Right lobe of liver (tissue), 6 donors: ENCODE results near the gene VDR. TPM values are rescaled to one million over a fixed set of nuclear protein-coding genes. Genes with fewer than 3 reads are reported as not detected.

Experiments
- ATAC-seq, 4 donors: fragments of 200-7000 bp; cut with Tn5 transposase; one replicate each; pipeline ENCODE4 v1.9.1; 2020; ENCODE audit warnings: mild to moderate bottlenecking in 4 of 4, moderate library complexity in 4 of 4
- DNase-seq, 3 donors: peaks; one replicate each; pipeline ENCODE4 v3.0.0-alpha.2; 2020
- H3K27ac ChIP-seq, 3 donors: fragments of 200-600 bp; one replicate each; pipeline ENCODE4 v1.8.0; 2022
- H3K27me3 ChIP-seq, 2 donors: fragments of 200-600 bp; one replicate each; pipeline ENCODE4 v1.8.0; 2022
- H3K36me3 ChIP-seq, 4 donors: fragments of 200-600 bp; sonication (generic) in 1 of 4; one replicate each; pipeline versions ENCODE4 v1.5.1 to v1.8.0; 2017 to 2022; ENCODE audit warnings: control low read depth in 1 of 4
- H3K4me1 ChIP-seq, 4 donors: fragments of 200-600 bp; sonication (generic) in 1 of 4; one replicate each; pipeline versions ENCODE4 v1.5.1 to v1.8.0; 2017 to 2022; ENCODE audit warnings: control low read depth in 1 of 4
- H3K4me3 ChIP-seq, 3 donors: fragments of 200-600 bp; one replicate each; pipeline ENCODE4 v1.8.0; 2022
- H3K9me3 ChIP-seq, 4 donors: fragments of 200-600 bp; sonication (generic) in 1 of 4; one replicate each; pipeline versions ENCODE4 v1.5.1 to v1.8.0; 2017 to 2022; ENCODE audit warnings: control low read depth in 1 of 4
- CTCF ChIP-seq, 4 donors: fragments of 200-600 bp in 3 of 4; fragments of 450-650 bp in 1 of 4; IDR thresholded peaks; one replicate each; pipeline versions ENCODE4 v1.5.1 to v1.8.0; 2016 to 2022; ENCODE audit warnings: antibody characterized with exemption in 4 of 4, mild to moderate bottlenecking in 2 of 4
- POLR2A ChIP-seq: fragments of 450-650 bp; IDR thresholded peaks from one replicate; pipeline ENCODE4 v1.6.1; 2017; ENCODE audit warnings: antibody characterized with exemption, mild to moderate bottlenecking
- WGBS: methylation state at CpG from one replicate; pipeline ENCODE4 v1.1.6; 2018; ENCODE audit warnings: low coverage, low lambda C conversion rate; ENCODE audit not compliant: insufficient coverage; ENCODE audit errors: missing lambda C conversion rate; 5-methylcytosine and 5-hydroxymethylcytosine counted together
- intact Hi-C, 2 donors: fragments of 100-400 bp; cut with DNase I; formaldehyde crosslinking; loops; one replicate each; pipeline versions ENCODE4 v1.11.2 to v1.14.1; 2022
- total RNA-seq, 6 experiments: library from RNA; depleted of rRNA in 2 of 6; stranded (reverse); fragments of >200 nt in 2 of 6; fragmentation: NEBNext Ultra II Directional in 3 of 6; extraction: Animal tissue kit (Norgen Biotek cat#: 25700) in 3 of 6; gene quantifications; one replicate each; pipeline versions ENCODE4 v1.1.0 to v1.2.4, GENCODE V29; 2016 to 2023
- donor health status: DM: no; HTN: yes; CAD: no.
- donor health status: DM: no; HTN: no; CAD: no.
- donor health status: DM: no; HTN: no; CAD: no.
- donor health status: DM: no; HTN: yes; CAD: no.
- donor health status: DM: no; HTN: yes; CAD: no.

VDR gene
- total RNA-seq, 6 experiments from 2014 or later: 0.18 to 1.2 (median 0.39) TPM

GRCh38 chr12:47851303-47851952 lies 53.4 kb downstream of the VDR start:
- Histone ChIP-seq H3K27ac (peak overlapping the region in 2 of 3 donors; percentile 35 to 67), H3K4me1 (peaks cover 0 to 46% (median 9%) of the 10 kb centered on the region in 4 donors), H3K27me3 (no peaks in the 10 kb centered on the region), H3K36me3 (no peaks in the 10 kb centered on the region), H3K4me3 (no peak overlapping the region), H3K9me3 (no peaks in the 10 kb centered on the region)
- DNase-seq: no peak
- ATAC-seq: no peak
- no peak for TF ChIP-seq CTCF (IDR thresholded peaks at IDR 0.05)
- TF ChIP-seq POLR2A: no peak
- intact Hi-C loops: no loop called here
- 0% methylated on average over 1 of the region's 3 CpGs for WGBS

- ATAC-seq: peak; percentile 52 to 67 (median 60)
- no peaks in the 10 kb centered on the region for H3K9me3 ChIP-seq
- no peaks in the 10 kb centered on the region for H3K27me3 ChIP-seq
- TF ChIP-seq CTCF (IDR thresholded peaks at IDR 0.05) (no peak), POLR2A (no peak)
- H3K27ac ChIP-seq: no peak overlapping the region
- H3K36me3 ChIP-seq: no peaks in the 10 kb centered on the region
- intact Hi-C loops: no loop called here
- H3K4me3 ChIP-seq: no peak overlapping the region
- H3K4me1 ChIP-seq: peaks cover 0 to 38% (median 9%) of the 10 kb centered on the region in 4 donors
- peak in 1 of 3 donors; percentile 63 for DNase-seq
- WGBS: 43% methylated on average over 12 of the region's 12 CpGs
Observed at GRCh38 chr12:47850153-47851084, 54.4 kb downstream of the VDR start.

DNA sequence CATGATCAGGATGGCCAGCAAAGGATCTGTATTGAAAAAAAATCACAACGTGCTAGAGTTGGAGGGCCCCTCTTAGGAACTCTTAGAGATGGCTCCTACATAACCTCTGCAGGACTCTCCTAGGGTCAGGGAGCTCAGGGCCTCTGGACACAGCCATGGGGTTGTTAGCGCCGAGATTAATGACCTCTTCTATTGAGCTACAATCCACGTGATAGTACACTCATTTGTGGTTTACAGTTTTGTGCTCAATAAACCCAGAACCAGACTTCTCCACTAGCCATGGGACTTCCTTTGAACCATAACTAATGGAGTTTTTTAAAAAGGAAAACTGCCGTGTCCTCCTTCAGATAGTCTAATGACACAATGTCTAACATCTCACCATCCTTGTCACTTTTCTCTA lies 55.5 kb downstream of the VDR start:
- peak in 3 of 4 donors; percentile 14 to 40 (median 35) for ATAC-seq
- DNase-seq: no peak

DNA sequence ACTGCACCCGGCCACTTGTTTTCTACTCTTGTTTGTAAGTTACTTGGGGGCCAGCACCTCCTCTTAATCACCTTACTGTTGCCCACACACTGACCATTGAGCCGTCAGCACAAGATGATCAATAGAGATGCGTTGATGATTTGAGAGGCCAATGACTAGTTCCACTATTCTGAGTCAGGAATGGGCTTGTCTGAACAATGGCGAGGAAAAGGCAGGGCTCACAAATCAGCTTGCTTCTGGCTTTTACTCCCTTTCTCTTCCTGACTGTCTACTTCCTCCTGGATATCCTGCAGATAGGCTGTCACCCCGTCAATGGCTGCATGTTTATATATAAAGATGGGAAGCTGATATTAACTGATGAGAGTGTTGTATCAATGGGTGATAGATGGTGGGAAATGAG lies 55.9 kb downstream of the VDR start:
- no peaks in the 10 kb centered on the region for H3K9me3 ChIP-seq
- H3K27ac ChIP-seq: no peak overlapping the region
- no peaks in the 10 kb centered on the region for H3K27me3 ChIP-seq
- TF ChIP-seq CTCF (IDR thresholded peaks at IDR 0.05) (no peak), POLR2A (no peak)
- peaks cover 0 to 32% (median 9%) of the 10 kb centered on the region in 4 donors for H3K4me1 ChIP-seq
- H3K4me3 ChIP-seq: no peak overlapping the region
- H3K36me3 ChIP-seq: no peaks in the 10 kb centered on the region
- intact Hi-C loops: no loop called here
- DNase-seq (no peak), ATAC-seq (no peak)
- 53% methylated on average over 5 of the region's 5 CpGs for WGBS

More for the DNA sequence above, 55.5 kb downstream of the VDR start:
- H3K27ac ChIP-seq: no peak overlapping the region
- H3K36me3 ChIP-seq: no peaks in the 10 kb centered on the region
- H3K9me3 ChIP-seq: no peaks in the 10 kb centered on the region
- intact Hi-C loops: no loop called here
- TF ChIP-seq POLR2A: no peak
- TF ChIP-seq CTCF (IDR thresholded peaks at IDR 0.05): no peak
- peaks cover 0 to 32% (median 9%) of the 10 kb centered on the region in 4 donors for H3K4me1 ChIP-seq
- WGBS: 33% methylated on average over 5 of the region's 5 CpGs
- H3K4me3 ChIP-seq: no peak overlapping the region
- H3K27me3 ChIP-seq: no peaks in the 10 kb centered on the region
